HL-60/S4 (cell line): ENCODE results near the gene ZBTB46.
"Not testable (repeated sequence)": the region's sequence is repeated elsewhere in the genome, so short reads cannot be mapped to it uniquely, and the experiment has no call there.

Experiments used
- in situ Hi-C: fragments of 300-500 bp; cut with MboI; formaldehyde crosslinking; loops from 2 replicates; pipeline ENCODE4 v1.14.3; 2022; ENCODE audit warnings: low sequenced_read_pairs

Gene ZBTB46

DNA sequence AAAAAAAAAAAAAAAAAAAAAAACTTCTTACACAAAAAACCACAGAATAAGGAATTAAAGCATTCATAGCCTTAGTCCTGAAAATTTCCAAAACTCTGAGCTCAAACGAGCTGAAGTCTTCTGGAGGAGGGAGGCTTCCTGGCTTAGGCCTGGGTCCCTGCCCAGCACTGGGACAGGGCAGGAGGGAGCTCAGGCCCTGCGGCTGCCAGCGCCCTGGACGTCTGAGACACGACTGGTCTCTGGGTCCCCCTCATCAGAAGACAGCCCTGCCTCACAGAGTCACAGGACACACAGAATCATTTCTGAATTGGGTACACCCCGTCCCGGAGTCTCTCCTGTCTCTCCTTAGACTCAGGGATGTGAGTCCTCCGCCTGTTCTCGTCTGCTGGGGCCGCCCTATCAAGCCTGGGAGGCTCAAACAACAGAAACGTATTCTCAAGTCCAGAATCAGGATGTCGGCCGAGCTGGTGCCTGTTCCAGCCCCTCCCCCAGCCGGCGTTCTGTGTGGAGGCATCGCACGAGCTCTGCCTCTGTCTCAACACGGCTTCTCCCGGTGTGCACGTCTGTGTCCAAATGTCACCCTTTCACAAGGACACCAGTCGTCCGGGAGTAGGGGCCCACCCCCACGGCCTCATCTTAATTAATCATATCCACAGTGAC lies 39.4 kb downstream of the ZBTB46 start:
- in situ Hi-C loops = no loop called here

DNA sequence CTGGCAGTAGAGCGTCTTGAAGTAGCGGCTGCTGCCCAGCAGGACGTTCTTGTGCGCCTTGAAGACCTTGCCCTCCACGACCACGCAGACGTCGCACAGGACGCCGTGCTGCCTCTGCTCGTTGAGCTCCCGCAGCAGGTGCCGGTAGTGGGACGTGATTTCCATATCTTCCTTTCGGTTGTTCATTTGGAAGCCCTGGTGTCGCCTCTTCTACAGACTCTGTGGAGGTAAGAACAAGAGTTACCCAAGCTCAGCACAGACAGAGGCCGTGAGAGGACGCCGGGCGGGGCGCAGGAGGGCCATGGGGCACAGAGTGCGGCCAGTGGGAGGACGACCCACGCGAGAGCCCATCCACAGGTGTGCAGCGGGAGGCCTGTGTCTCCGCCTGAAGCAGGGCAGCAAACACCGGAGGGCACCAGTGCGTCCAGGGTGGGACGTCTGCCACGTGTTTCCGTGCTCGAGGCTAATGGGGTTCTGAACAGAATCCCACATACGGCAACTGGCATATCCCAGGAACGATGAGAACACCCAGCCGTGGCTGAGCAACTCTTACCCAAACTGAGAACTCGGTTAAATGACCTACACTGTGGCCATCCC lies 40.4 kb downstream of the ZBTB46 start:
- in situ Hi-C loops = no loop called here

DNA sequence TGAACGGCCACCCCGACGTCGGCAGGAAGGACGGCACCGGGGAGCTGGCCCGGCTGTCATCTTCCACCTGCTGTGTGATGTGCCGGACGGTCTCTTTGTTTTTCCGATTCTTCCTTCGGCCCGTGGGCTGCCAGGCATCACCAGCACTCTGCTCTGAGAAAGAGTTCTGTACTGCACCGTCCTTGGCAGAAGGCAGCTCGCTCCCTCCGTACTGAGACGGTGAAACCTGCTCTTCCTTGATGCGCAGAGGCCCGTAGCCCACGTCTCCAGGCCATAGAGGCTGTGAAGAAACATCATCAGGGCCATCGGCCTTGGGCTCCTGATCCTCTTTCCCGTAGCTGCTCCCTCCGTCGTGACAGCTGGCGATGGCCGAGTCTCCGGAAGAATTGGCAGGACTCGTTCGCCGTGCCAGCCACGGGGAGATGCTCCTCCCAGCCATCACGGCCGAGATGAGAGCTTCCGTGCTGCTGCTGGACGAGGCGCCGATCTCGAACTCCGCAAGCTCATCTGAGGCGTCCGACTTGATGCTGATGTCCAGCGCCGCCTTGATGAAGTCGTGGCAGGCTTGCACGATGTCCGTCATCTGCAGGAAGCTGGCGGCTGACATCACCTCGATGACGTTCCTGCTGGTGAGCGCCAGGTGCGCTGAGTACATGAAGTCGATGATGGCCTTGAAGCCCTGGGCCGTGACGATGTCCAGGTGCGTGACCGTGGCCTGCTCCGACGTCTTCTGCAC lies 41.1 kb downstream of the ZBTB46 start:
- in situ Hi-C loops = no loop called here

DNA sequence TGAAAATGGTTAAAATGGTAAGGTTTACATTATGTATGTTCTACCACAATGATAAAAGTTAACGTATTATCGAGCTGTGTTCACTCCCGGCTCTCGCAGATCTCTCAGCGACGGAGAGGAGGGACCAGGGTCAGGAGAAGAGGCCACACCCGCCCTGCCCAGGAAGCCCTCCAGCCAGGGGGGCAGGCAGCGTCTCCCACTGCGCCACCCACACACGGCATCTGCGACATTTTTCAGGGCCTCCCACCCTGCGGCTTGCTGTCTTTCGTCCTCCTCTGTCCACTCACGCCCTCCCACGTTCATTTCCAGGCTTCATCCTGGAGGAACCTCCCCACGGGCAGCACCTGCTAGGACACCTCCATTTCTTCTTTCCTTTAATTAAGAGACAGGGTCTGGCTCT lies 43.3 kb downstream of the ZBTB46 start:
- in situ Hi-C loops = no loop called here

DNA sequence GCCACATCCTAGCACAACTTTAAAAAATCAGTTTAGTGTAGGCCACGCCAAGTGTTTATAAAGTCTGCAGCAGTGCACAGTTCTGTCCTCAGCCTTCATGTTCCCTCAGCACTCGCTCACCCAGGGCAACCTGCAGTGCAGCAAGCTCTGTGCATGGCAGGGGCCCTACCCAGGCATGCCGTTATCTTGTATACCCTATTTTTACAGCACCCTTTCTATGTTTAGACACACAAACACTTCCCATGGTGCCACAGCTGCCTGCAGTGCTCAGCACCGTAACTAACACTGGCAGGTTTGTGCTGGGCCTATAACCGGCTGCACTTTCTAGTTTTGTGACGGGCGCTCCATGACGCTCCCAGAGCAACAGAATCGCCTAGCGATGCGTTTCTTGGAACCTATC lies 43.8 kb downstream of the ZBTB46 start:
- in situ Hi-C loops = no loop called here

DNA sequence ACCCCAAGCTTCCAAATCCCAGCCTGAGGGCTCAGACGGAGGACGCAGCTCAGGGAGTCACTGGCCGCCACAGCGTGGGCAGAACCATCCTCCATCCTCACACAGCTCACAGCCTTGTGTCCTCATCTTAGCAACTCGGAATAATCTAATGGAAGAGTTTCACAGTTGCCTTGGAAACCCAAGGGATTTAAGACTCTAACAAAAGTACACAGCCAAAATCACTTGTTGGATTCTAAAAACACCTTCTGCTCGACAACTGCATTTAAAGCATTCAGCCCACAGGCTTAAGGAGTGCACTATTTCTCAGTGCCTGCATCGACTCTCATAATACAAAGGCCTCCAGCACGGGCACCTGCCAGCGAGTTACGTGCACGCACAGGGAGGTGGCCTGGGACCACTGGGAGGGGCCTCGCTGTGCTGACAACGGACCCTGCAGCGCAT lies 45.4 kb downstream of the ZBTB46 start:
- in situ Hi-C loops = no loop called here

DNA sequence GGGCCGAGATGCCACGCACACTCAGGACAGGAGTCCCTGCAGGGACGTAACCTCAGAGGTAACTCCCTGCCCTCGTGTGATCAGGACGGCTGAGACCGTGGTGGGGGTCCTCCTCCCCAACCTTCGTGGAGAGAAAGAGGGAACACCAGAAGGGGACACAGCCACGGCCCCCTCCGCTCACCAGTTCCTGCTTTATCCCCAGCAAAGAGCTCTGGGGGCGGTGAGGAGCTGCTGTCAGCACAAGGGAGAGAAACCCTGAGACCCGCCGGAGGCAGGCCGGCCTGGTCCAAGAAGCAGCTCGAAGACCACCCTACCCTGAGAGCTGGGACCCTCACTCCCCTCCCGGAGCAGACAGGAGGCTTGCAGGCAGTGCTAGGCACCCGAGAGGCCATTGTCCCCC lies 47.1 kb downstream of the ZBTB46 start:
- in situ Hi-C loops = no loop called here

DNA sequence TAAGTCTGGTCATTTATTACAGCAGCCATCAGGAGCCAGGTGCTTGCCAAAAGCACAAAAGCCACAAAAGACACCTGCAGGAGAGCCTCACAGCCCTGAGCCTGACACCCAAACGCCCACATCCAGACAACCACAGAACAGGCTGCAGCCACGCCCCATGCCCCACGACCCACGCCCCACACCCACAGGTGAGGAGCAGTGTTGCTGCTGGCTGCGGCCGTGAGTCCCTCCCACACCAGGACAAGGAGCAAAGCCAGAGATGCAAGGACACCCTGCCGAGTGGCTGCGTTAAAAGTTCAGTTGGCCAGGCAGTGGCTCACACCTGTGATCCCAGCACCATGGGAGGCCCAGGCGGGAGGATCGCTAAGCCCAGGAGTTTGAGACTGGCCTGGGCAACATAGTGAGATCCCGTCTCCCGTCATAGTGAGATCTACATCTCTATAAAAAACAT lies 48.5 kb downstream of the ZBTB46 start:
- in situ Hi-C loops = no loop called here

DNA sequence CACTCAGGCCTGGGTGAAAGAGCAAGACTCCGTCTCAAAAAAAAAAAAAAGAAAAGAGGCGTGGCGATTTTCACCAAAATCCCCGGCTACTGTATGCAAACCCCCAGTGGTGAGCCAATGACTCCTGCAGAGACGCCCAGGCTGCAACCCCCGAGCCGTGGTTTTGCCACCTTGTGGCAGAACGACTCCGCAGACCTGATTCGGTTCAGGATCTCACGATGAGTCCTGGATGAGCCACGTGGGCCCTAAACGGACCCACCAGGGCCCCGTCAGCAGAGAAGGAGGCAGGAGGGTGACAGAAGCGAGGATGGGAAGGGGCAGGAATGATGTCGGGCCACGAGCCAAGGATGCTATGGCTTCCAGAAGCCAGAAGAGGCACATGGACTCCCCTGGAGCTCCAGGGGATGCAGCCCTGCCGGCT lies 49.0 kb downstream of the ZBTB46 start:
- in situ Hi-C loops = no loop called here

DNA sequence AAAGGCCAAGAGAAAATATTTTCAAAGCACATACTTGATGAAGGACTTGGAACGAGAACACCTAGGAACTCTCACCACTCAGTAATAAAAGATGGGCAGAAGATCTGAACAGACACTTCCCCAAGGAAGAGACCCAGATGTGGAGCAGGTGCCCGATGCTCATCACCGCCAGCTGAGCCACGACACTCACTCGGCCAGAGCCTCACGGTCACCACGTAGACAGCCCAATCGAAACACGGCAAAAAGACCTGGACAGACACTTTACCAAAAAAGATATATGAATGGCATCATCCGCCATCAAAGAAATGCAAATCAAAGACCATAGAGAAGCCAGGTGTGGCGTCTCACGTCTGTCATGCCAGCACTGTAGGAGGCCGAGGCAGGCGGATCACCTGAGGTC lies 49.9 kb downstream of the ZBTB46 start:
- in situ Hi-C loops = no loop called here

DNA sequence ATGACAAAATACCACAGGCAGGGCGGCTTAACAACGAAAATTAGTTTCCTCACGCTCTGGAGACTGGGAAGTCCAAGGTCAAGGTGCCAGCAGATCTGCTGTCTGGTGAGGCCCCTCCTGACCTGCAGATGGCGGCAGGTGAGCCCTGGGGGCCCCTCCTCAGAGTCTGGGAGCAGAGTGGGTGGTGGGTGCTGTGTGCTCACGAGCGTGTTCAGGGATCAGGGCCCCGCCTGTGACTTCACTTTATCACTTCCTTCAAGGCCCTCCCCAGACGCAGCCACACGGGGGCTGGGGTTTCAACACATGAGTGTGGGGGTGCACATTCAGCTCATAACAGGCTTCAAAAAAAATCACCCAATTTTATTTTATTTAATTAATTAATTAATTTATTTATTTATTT lies 52.2 kb downstream of the ZBTB46 start:
- in situ Hi-C loops = no loop called here

DNA sequence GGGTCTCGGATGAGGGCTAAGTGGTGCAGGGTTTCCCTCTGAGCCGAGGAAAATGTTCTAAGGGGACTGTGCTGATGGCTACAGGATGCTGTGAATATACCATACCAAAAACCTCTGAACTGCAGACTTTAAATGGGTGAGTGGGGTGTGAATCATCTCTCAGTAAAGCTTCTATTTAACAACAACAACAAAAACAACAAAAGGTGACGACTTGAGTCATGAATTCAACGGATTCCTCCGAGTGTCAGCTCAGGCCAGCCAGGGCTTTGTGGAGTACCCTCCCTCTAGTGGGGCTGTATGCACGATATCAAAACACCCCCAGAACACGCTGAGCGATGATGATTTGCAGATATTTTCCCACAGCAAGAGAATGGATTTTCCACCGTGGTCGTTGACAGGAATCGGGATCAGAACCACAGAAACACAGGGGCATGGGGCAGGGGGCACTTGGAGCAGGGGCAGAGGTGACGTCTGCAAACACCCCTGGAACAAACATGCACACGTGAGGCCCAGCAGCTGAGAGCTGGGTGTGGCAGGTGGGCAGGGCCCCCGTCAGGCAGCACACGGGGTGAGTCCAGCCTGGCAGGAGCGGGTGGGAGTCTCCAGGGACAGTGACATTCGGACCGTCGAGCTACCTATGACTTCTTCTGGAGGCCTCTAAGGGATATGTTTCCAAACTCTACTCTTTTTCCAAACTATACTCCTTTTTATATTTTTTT lies 52.9 kb downstream of the ZBTB46 start:
- in situ Hi-C loops = no loop called here

DNA sequence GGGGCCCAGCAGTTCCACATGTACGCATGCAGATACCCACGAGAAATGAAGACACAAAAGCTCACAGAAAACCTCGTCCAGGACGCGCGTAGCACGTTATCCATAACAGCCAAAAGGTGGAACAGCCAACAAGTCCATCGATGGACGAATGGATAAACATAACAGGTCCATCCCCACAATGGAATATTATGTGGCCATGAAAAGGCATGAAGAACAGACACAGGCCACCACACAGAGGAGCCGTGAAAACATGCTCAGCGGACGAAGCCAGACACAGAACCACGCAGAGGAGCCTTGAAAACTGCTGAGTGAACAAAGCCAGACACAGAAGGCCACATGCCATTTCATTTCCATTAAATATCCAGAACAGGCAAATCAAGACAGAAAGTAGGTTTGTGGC lies 53.5 kb downstream of the ZBTB46 start:
- in situ Hi-C loops = no loop called here

DNA sequence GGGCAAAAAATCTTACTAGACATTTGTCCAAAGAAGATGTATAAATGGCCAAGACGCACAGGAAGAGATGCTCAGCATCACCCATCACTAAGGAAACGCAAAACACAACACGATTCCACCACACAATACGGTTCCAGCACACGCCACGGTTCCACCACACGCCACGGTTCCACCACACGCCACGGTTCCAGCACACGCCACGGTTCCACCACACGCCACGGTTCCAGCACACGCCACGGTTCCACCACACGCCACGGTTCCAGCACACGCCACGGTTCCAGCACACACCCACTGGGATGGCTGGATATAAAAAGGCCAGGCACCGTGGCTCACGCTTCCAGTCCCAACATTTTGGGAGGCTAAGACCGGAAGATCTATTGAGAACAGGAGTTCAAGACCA lies 54.2 kb downstream of the ZBTB46 start:
- in situ Hi-C loops = not testable (repeated sequence)

DNA sequence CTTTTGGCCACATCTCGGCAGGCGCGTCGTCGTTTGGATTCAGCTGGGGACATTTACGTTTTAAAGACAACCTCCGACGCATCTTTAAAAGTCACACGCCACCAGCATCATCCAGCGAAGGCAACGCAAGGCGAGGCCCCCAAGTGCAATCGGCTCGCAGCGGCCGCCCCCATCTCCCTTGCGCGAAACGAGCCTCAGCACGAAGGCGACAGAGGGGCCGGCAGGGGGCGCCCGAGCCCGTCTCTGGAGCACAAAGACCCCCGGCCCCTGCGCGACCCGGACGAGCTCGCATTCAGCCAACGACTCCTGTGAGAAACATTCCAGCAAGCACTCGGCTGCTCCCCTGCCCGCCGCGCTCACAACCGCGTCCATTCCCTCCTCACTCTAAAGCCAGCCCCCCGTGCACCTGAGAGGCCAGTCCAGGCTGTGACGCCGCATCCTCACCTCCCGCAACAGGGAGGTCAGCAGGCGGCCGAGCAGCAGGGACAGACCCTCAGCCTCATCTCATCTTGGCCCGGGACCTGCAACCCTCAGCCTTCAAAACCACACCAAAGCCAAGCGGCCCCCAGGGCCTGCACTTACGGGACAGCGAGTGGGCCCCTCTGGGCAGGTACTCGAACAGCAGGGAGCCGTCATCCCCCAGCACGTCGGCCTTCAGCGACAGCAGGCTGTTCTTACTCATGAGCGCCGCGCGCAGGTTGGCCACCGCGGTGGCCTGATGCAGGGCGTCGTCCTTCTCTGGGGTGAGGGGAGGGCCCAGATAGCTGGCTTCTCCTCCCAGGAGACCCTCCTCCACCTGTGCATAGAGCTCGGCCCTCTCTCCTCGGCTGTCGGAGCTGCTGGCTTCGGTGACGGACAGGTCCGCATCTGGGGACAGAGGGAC lies 55.7 kb downstream of the ZBTB46 start:
- in situ Hi-C loops = no loop called here

DNA sequence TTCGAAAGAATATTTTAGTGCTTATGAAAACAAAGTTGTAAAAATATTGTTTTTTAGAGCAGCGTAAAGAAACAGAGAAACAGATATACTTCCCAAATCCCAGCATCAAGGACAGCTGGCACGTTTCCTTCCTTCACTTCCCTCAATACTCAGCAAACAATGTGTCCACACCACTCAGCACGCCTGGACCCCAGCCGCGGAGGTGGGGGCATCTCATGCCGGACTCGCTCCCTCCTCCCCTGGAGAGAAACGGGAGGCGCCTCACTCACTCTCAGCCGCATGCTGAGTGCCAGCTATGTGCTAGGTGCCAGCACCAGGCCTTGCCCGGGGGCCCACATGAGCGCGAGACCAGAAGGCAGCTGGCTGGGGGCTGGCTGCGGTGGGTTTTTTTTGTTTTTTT lies 56.8 kb downstream of the ZBTB46 start:
- in situ Hi-C loops = no loop called here

DNA sequence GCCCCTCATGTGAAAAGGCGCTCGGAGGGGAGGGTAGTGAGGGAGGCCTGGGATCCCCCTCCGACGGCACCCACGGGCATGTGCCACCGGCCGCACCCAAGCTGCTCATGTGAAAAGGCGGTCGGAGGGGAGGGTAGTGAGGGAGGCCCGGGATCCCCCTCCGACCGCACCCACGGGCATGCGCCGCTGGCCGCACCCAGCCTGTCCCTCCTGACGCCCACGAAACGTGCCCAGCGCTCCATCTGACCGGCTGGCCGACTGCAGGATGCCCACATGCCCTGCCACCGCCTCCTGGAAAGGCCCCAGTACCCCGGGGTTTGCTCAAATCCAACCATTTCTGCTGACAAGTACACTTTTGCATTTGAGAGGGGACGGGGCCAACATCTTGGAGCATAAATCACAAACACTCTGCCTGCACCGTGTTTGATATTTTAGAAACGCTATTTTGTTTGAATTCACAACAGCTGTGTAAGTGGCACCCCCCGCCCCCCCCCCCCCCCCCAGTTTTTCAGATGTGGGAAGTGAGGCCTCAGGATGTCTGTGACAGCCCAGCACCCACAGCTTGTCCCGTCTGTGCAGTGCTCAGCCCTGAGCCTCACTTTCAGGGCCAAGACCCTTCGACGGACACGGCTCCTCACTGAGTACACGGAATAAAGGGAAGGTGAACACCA lies 57.4 kb downstream of the ZBTB46 start:
- in situ Hi-C loops = no loop called here

DNA sequence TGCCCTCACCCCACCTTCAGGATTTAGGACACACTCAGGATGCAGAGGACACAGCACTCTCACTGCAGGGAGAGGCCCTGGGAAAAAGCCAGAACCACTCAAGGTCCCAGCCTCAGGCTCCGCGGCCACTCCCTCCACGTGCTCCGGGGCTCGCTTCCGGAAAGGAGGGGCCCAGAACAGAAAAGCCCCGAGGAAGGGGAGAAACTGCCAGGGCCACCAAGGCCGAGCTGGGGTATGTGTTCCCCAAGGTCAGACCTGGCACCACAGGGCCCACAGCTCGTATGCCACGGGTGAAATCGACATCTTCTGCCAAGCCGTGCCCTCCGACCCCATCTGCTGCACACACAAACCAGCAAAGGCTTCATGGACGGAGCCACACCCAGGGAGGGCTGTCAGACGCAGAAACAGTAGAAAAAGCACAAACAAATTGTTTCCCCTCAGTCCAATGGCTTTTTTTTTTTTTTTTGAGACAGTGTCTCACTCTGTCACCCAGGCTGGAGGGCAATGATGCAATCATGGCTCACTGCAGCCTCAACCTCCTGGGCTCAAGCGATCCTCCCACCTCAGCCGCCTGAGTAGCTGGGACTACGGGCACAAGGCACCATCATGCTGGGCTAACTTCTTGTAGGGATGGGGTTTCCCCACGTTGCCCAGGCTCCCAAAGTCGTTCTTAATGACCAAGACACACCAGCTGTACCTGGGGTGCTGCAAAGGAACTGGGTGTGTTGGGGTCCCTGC lies 58.1 kb downstream of the ZBTB46 start:
- in situ Hi-C loops = no loop called here

DNA sequence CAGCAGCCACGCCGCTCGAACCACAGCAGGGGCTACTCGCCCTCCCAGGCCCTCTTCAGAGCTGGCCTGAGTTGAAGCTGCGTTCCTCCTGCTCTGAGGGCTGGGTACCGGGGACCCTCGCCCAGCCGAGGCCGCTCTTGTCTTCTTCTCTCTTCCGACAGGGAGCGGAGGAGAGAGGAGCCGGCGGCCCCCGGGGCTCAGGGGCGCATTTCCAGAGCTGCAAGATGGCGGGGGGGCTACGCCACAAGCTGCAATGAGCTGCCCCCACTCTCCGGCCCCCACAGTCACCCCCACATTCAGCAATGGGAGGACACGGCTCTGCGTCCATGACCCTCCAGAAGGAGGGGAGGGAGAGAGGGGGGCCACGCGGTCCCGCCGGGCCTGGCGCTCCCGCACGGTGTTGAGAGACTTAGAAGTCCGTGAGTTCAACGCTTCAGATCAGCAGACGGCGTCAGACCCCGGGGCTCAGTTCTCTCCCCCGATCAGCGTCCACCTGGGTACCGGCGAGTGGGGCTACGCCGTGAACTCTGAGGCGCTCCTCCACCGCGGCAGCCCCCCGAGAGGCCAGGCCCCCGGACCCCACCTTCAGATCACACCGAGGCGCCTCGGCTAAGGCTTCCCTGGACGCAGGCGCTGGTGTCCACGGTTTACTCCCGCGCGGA lies 59.9 kb downstream of the ZBTB46 start:
- in situ Hi-C loops = no loop called here
